WERI-Rb-1 (cell line): ENCODE results near the gene TMEM237.

Source experiments
- DNase-seq: peaks from one replicate; pipeline ENCODE4 v3.0.0-alpha.2; 2020
- H3K27ac ChIP-seq: fragments of 250-450 bp; sonication (Bioruptor Pico); 2 replicates; pipeline ENCODE4 v1.5.1; 2020; ENCODE audit warnings: mild to moderate bottlenecking, moderate library complexity
- H3K27me3 ChIP-seq: fragments of 250-450 bp; sonication (Bioruptor Pico); 2 replicates; pipeline ENCODE4 v1.5.1; 2021; ENCODE audit warnings: mild to moderate bottlenecking, low read depth, moderate library complexity; ENCODE audit not compliant: insufficient read depth, severe bottlenecking
- H3K36me3 ChIP-seq: fragments of 250-450 bp; sonication (Bioruptor Pico); 2 replicates; pipeline ENCODE4 v1.5.1; 2020; ENCODE audit warnings: mild to moderate bottlenecking, moderate library complexity
- H3K4me3 ChIP-seq: 2 replicates; pipeline ENCODE4 v1.5.1; 2011; ENCODE audit warnings: low read depth, mild to moderate bottlenecking, control low read depth, low read length
- H3K9me3 ChIP-seq: fragments of 250-450 bp; sonication (Bioruptor Pico); 2 replicates; pipeline ENCODE4 v1.5.1; 2021; ENCODE audit warnings: mild to moderate bottlenecking, moderate library complexity; ENCODE audit not compliant: severe bottlenecking
- CTCF ChIP-seq: IDR thresholded peaks from 2 replicates; pipeline ENCODE4 v1.5.1; 2011; ENCODE audit warnings: low read depth, mild to moderate bottlenecking, control low read depth, inconsistent platforms, low read length

TMEM237 gene

GRCh38 chr2:201630577-201630976 is 12.7 kb downstream of the TMEM237 start:
- Histone ChIP-seq H3K4me3 (no peak overlapping the region), H3K27me3 (no peaks in the 10 kb centered on the region), H3K36me3 (peaks cover 88% of the 10 kb centered on the region), H3K27ac (peak overlapping the region; percentile 38), H3K9me3 (no peaks in the 10 kb centered on the region)
- no peak for TF ChIP-seq CTCF
- DNase-seq = no peak

GRCh38 chr2:201628545-201628944 is 14.8 kb downstream of the TMEM237 start:
- H3K27ac ChIP-seq = no peak overlapping the region
- no peaks in the 10 kb centered on the region for H3K27me3 ChIP-seq
- no peak for TF ChIP-seq CTCF
- DNase-seq = no peak
- H3K4me3 ChIP-seq = no peak overlapping the region
- H3K36me3 ChIP-seq = peaks cover 78% of the 10 kb centered on the region
- H3K9me3 ChIP-seq = no peaks in the 10 kb centered on the region

- TF ChIP-seq CTCF = no peak
- no peak overlapping the region for H3K27ac ChIP-seq
- no peaks in the 10 kb centered on the region for H3K9me3 ChIP-seq
- DNase-seq = peak; percentile 42
- no peaks in the 10 kb centered on the region for H3K27me3 ChIP-seq
- H3K36me3 ChIP-seq = peaks cover 22% of the 10 kb centered on the region
- H3K4me3 ChIP-seq = no peak overlapping the region
Measured at GRCh38 chr2:201622306-201622970, 20.9 kb downstream of the TMEM237 start.

- Histone ChIP-seq H3K4me3 (no peak overlapping the region), H3K27ac (no peak overlapping the region), H3K27me3 (no peaks in the 10 kb centered on the region), H3K36me3 (peaks cover 14% of the 10 kb centered on the region), H3K9me3 (no peaks in the 10 kb centered on the region)
- TF ChIP-seq CTCF = no peak
- DNase-seq = no peak
Measured at GRCh38 chr2:201621293-201621999, 21.9 kb downstream of the TMEM237 start.

GRCh38 chr2:201618744-201619662 is 24.3 kb downstream of the TMEM237 start:
- Histone ChIP-seq H3K9me3 (no peaks in the 10 kb centered on the region), H3K27ac (no peak overlapping the region), H3K27me3 (no peaks in the 10 kb centered on the region), H3K36me3 (no peaks in the 10 kb centered on the region), H3K4me3 (no peak overlapping the region)
- no peak for TF ChIP-seq CTCF
- DNase-seq = no peak
